ENCODE results near the gene LCN15. TPM values are rescaled to one million over a fixed set of nuclear protein-coding genes. Genes with fewer than 3 reads are reported as not detected.
"Not testable (repeated sequence)": the region's sequence is repeated elsewhere in the genome, so short reads cannot be mapped to it uniquely, and the experiment has no call there.

Gene LCN15
- total RNA-seq, 1 experiment from 2014 or later: not detected

DNA sequence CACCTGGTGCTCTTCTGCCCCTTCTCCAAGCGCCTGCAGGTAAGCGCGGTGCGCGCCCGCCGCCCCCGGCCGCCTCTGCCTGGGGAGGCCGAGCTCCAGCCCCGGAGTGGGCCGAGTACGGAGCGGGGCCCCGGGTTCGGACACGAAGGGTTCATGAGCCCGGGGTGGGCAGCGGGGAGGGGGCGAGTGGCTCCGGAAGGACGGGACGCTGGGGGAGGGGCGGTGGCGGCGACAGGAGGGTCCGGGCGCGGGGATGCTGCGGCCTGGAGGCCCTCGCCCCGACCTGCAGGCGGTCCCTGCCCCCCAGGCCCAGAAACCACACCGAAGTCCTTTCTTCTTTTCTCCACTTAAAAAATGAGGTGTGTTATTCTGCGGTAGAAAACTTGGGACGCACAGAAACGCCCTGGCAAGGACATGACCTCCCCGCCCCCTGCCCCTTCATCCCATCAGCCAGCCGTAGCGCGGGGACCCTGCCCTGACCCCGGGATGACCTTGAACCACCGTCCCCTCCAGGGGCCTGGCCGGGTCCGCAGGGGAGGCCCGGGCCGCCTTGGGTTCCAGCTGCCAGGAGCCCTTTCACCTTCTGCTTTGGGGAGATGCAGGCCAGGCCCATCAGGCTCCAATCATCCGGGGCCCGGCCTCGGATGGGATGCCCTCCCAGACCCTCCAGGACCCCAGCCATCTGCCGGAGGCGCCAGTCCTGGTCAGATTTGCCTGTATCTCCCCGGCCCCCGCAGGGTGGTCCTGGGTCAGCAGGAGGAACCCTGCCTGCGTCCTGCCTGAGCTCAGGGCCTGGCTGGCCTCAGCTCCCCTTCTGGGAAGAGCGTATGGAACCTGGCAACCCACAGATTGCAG is 51.4 kb downstream of the LCN15 start:
- Mint-ChIP-seq H3K36me3 (ENCODE audit: insufficient read depth, unreplicated experiment) (no peaks in the 10 kb centered on the region), H3K4me1 (ENCODE audit: low read depth, unreplicated experiment) (peaks cover 14% of the 10 kb centered on the region), H3K4me3 (ENCODE audit: unreplicated experiment) (peak overlapping the region; percentile 66), H3K9me3 (ENCODE audit: unreplicated experiment) (no peaks in the 10 kb centered on the region), H3K27me3 (ENCODE audit: insufficient read depth, unreplicated experiment) (no peaks in the 10 kb centered on the region), H3K27ac (ENCODE audit: unreplicated experiment) (no peak overlapping the region)
- POLR2A ChIA-PET: interaction anchor here (0.6 to 1.1 kb wide), 3 partner anchors 16 to 129 kb away, joined by 3 to 16 read pairs (median 3); no protein-coding TSS in a partner anchor
- no peaks in the 10 kb centered on the region for H3K27me3 ChIP-seq (replicated peaks; ENCODE audit: control insufficient read depth, insufficient read depth, low read length)
- no TSS peak for BruUV-seq (replicated peaks)
- H3K4me1 ChIP-seq: peaks cover 11% of the 10 kb centered on the region
- H3K9me3 ChIP-seq: no peaks in the 10 kb centered on the region
- no peak for DNase-seq
- H3K4me3 ChIP-seq (ENCODE audit: low read depth, low read length): peak overlapping the region; percentile 85
- CTCF ChIA-PET: interaction anchor here (0.6 to 0.7 kb wide), 3 partner anchors 13 to 242 kb away, joined by 4 to 7 read pairs (median 5); no protein-coding TSS in a partner anchor
- TF ChIP-seq, protein P1, sequence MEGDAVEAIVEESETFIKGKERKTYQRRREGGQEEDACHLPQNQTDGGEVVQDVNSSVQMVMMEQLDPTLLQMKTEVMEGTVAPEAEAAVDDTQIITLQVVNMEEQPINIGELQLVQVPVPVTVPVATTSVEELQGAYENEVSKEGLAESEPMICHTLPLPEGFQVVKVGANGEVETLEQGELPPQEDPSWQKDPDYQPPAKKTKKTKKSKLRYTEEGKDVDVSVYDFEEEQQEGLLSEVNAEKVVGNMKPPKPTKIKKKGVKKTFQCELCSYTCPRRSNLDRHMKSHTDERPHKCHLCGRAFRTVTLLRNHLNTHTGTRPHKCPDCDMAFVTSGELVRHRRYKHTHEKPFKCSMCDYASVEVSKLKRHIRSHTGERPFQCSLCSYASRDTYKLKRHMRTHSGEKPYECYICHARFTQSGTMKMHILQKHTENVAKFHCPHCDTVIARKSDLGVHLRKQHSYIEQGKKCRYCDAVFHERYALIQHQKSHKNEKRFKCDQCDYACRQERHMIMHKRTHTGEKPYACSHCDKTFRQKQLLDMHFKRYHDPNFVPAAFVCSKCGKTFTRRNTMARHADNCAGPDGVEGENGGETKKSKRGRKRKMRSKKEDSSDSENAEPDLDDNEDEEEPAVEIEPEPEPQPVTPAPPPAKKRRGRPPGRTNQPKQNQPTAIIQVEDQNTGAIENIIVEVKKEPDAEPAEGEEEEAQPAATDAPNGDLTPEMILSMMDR (IDR thresholded peaks at IDR 0.05; ENCODE audit: insufficient read depth in 1 of 2, low read depth in 1 of 2, low read length in 1 of 2, severe bottlenecking in 1 of 2, unreplicated experiment in 1 of 2): no peak
- peaks cover 2% of the 10 kb centered on the region for H3K36me3 ChIP-seq (ENCODE audit: control insufficient read depth, insufficient read depth, low read length)
- intact Hi-C loops (cut with micrococcal nuclease; ENCODE audit: unreplicated experiment): no loop called here

DNA sequence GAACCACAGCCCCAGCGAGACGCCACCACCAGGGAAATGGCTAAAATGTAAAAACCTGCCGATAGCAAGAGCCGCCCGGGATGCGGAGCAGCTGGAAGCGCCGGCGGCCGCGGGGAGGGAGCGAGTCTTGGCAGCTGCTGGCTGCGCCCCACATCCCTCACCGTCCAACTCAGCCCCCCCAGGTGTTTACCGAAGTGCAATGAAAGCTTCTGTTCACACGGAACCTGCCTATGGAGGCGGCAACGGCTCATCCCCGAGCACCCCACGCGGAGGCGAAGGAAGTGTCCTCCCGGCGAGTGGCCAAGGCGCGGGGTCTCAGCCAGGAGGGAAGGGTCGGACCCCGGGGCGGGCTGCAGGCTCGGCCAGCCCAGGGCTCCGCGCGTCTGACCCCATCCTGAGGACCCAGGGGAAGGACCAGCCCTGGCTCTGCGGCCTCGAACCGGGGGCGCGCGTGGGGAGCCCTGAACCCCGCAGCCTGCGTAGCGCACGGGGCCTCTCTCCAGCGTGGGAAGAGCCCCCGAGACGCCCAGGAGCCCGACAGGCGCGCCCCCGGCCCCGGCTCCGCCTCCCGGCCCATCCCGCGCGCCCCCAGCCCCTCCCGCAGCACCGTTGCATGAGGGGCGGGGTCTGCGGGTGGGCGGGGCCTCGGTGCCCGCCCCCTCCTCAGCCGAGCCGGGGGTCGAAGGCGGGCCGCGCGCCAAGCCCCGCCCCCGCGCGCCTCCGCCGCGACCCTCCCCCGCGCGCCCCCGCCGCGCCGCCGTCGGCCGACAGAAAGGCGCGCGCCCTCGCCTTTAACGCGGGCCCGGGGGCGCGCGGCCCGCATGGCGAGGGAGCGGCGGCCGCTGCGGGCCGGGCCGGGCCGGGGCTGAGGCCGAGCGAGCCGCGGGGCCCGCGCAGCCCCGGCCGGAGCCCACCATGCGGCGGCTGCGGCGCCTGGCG is 52.3 kb downstream of the LCN15 start, which contains the start of gene DIPK1B:
TSS of gene DIPK1B (plus strand) at position 822 of the 939 bp plus-strand sequence. CDS start at position 916, 94 bp downstream.
- Mint-ChIP-seq H3K27ac (ENCODE audit: unreplicated experiment) (no peak within 1 kb of the TSS), H3K9me3 (ENCODE audit: unreplicated experiment) (no peaks in the 10 kb centered on the region), H3K36me3 (ENCODE audit: insufficient read depth, unreplicated experiment) (no peaks in the 10 kb centered on the region), H3K4me1 (ENCODE audit: low read depth, unreplicated experiment) (peaks cover 15% of the 10 kb centered on the region), H3K4me3 (ENCODE audit: unreplicated experiment) (peak within 1 kb of the TSS; percentile 66), H3K27me3 (ENCODE audit: insufficient read depth, unreplicated experiment) (no peaks in the 10 kb centered on the region)
- TF ChIP-seq, protein P1 (IDR thresholded peaks at IDR 0.05; ENCODE audit: insufficient read depth in 1 of 2, low read depth in 1 of 2, low read length in 1 of 2, severe bottlenecking in 1 of 2, unreplicated experiment in 1 of 2): no peak
- Histone ChIP-seq H3K27me3 (replicated peaks; ENCODE audit: control insufficient read depth, insufficient read depth, low read length) (no peaks in the 10 kb centered on the region), H3K4me3 (ENCODE audit: low read depth, low read length) (peak within 1 kb of the TSS; percentile 85), H3K9me3 (no peaks in the 10 kb centered on the region), H3K36me3 (ENCODE audit: control insufficient read depth, insufficient read depth, low read length) (peaks cover 2% of the 10 kb centered on the region), H3K4me1 (peaks cover 11% of the 10 kb centered on the region)
- ChIA-PET POLR2A (interaction anchor here (0.7 kb wide), 1 partner anchor 130 kb away, joined by 16 read pairs; no protein-coding TSS in a partner anchor), CTCF (interaction anchor here (0.6 to 0.7 kb wide), 2 partner anchors 18 to 241 kb away, joined by 5 to 7 read pairs; no protein-coding TSS in a partner anchor)
- DNase-seq: peak; percentile 41 to 59
- BruUV-seq (replicated peaks): no TSS peak
- intact Hi-C loops (cut with micrococcal nuclease; ENCODE audit: unreplicated experiment): no loop called here

DNA sequence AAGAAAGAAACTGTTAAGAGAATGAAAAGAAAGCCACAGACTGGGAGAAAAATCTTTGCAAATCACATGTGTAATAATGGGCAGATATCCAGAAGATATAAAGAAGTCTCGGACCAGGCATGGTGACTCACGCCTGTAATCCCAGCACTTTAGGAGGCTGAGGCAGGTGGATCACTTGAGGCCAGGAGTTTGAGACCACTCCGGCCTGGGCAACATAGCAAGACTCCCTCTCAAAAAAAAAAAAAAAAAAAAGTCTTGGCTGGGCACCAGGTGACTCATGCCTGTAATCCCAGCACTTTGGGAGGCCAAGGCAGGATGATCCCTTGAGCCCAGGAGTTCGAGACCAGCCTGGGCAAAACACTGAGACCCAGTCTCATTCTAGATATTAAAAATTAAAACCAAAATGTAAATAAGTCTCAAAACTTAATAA is 53.1 kb downstream of the LCN15 start:
- CTCF ChIA-PET; H3K27me3 ChIP-seq (replicated peaks; ENCODE audit: control insufficient read depth, insufficient read depth, low read length); DNase-seq; H3K9me3 ChIP-seq; H3K36me3 Mint-ChIP-seq (ENCODE audit: insufficient read depth, unreplicated experiment); H3K4me3 ChIP-seq (ENCODE audit: low read depth, low read length); H3K9me3 Mint-ChIP-seq (ENCODE audit: unreplicated experiment); H3K36me3 ChIP-seq (ENCODE audit: control insufficient read depth, insufficient read depth, low read length); H3K27me3 Mint-ChIP-seq (ENCODE audit: insufficient read depth, unreplicated experiment); intact Hi-C loops (cut with micrococcal nuclease; ENCODE audit: unreplicated experiment); H3K27ac Mint-ChIP-seq (ENCODE audit: unreplicated experiment); BruUV-seq (replicated peaks); POLR2A ChIA-PET: not testable (repeated sequence)
- H3K4me1 ChIP-seq: peaks cover 11% of the 10 kb centered on the region
- Mint-ChIP-seq H3K4me1 (ENCODE audit: low read depth, unreplicated experiment) (peaks cover 15% of the 10 kb centered on the region), H3K4me3 (ENCODE audit: unreplicated experiment) (peak overlapping the region; percentile 51)

Measured in Caco-2 (cell line).